HEK293 (cell line): Measurements from ENCODE around the gene S100A6.

ENCODE experiments used
- CTCF ChIA-PET: fragments of 350-600 bp; formaldehyde crosslinking; extraction: SDS; loops from one replicate; lab custom pipeline; 2021; ENCODE audit warnings: antibody characterized with exemption; lab: Yijun Ruan, JAX
- POLR2A ChIA-PET: fragments of 300-600 bp; formaldehyde crosslinking; extraction: SDS; loops from one replicate; lab custom pipeline; 2020; ENCODE audit warnings: antibody characterized with exemption, inconsistent platforms; lab: Yijun Ruan, JAX
- H3K27ac ChIP-seq: fragments of 200-500 bp; sonication (Bioruptor generic); 2 replicates; pipeline ENCODE4 v1.5.1; 2014; ENCODE audit warnings: low read depth, low read length, control low read depth, inconsistent platforms; ENCODE audit errors: extremely low read depth
- H3K36me3 ChIP-seq, 2 experiments: fragments of 200-500 bp in 1 of 2; sonication (Bioruptor generic) in 1 of 2; 1 replicate in 1 of 2; 2 replicates in 1 of 2; pipeline ENCODE4 v1.5.1; 2014 to 2017; ENCODE audit warnings: inconsistent platforms in 2 of 2, low read length in 2 of 2; ENCODE audit not compliant: control insufficient read depth in 2 of 2, insufficient read depth in 1 of 2
- H3K4me1 ChIP-seq: fragments of 200-500 bp; sonication (Bioruptor generic); 2 replicates; pipeline ENCODE4 v1.5.1; 2014; ENCODE audit warnings: mild to moderate bottlenecking, low read length, inconsistent platforms; ENCODE audit not compliant: control insufficient read depth, insufficient read depth
- H3K4me3 ChIP-seq: 2 replicates; pipeline ENCODE4 v1.5.1; 2011; ENCODE audit warnings: low read depth, mild to moderate bottlenecking, control low read depth, low read length, moderate library complexity
- H3K9me3 ChIP-seq: fragments of 200-500 bp; sonication (Bioruptor generic); 2 replicates; pipeline ENCODE4 v1.5.1; 2014; ENCODE audit warnings: low read depth, low read length, inconsistent platforms; ENCODE audit not compliant: control insufficient read depth, insufficient read depth
- EGR2 ChIP-seq: fragments of 450-650 bp; formaldehyde crosslinking; IDR thresholded peaks from 2 replicates; pipeline ENCODE4 v1.5.1; 2016; ENCODE audit warnings: low read depth, missing biosample characterization, missing genetic modification characterization
- GLI4 ChIP-seq: fragments of 450-650 bp; formaldehyde crosslinking; IDR thresholded peaks from 2 replicates; pipeline ENCODE4 v1.5.1; 2016; ENCODE audit warnings: missing biosample characterization, missing genetic modification characterization
- KLF10 ChIP-seq: fragments of 450-650 bp; IDR thresholded peaks from 2 replicates; pipeline ENCODE4 v1.5.1; 2018; ENCODE audit warnings: missing biosample characterization, mild to moderate bottlenecking, missing genetic modification characterization
- PRDM1 ChIP-seq: fragments of 450-650 bp; formaldehyde crosslinking; IDR thresholded peaks from 2 replicates; pipeline ENCODE4; 2016; ENCODE audit warnings: missing biosample characterization, missing genetic modification characterization
- ZIC2 ChIP-seq: fragments of 450-650 bp; formaldehyde crosslinking; IDR thresholded peaks from 2 replicates; pipeline ENCODE4 v1.5.1; 2016; ENCODE audit warnings: missing biosample characterization, missing genetic modification characterization
- ZNF114 ChIP-seq: fragments of 450-650 bp; formaldehyde crosslinking; IDR thresholded peaks from 2 replicates; pipeline ENCODE4 v1.5.0; 2017; ENCODE audit warnings: missing biosample characterization, missing genetic modification characterization
- ZNF223 ChIP-seq: fragments of 450-650 bp; formaldehyde crosslinking; IDR thresholded peaks from 2 replicates; pipeline ENCODE4 v1.5.1; 2016; ENCODE audit warnings: missing biosample characterization, missing genetic modification characterization
- ZNF266 ChIP-seq: fragments of 450-650 bp; formaldehyde crosslinking; IDR thresholded peaks from 2 replicates; pipeline ENCODE4 v1.5.1; 2016; ENCODE audit warnings: missing biosample characterization, missing genetic modification characterization, low read depth
- ZNF274 ChIP-seq, 2 experiments: fragments of 200-500 bp in 1 of 2; fragments of 450-650 bp in 1 of 2; sonication (Bioruptor generic) in 1 of 2; formaldehyde crosslinking in 1 of 2; IDR thresholded peaks; 2 replicates each; pipeline versions ENCODE4 v1.5.1 to v1.6.1; 2014 to 2016; ENCODE audit warnings: borderline replicate concordance in 1 of 2, inconsistent platforms in 1 of 2, low read length in 1 of 2, missing biosample characterization in 1 of 2, missing genetic modification characterization in 1 of 2
- ZNF366 ChIP-seq: fragments of 450-650 bp; formaldehyde crosslinking; conservative IDR thresholded peaks from 2 replicates; pipeline ENCODE4 v1.5.1; 2016; ENCODE audit warnings: missing biosample characterization, missing genetic modification characterization
- ZNF426 ChIP-seq: fragments of 450-650 bp; formaldehyde crosslinking; IDR thresholded peaks from 2 replicates; pipeline ENCODE4 v1.5.1; 2017; ENCODE audit warnings: missing biosample characterization, missing genetic modification characterization, mild to moderate bottlenecking, inconsistent platforms, moderate library complexity
- ZNF514 ChIP-seq: fragments of 450-650 bp; formaldehyde crosslinking; IDR thresholded peaks from 2 replicates; pipeline ENCODE4 v1.5.1; 2016; ENCODE audit warnings: missing biosample characterization, missing genetic modification characterization
- ZNF555 ChIP-seq: fragments of 450-650 bp; formaldehyde crosslinking; conservative IDR thresholded peaks from 2 replicates; pipeline ENCODE4 v1.5.1; 2017; ENCODE audit warnings: missing biosample characterization, mild to moderate bottlenecking, missing genetic modification characterization, inconsistent platforms
- ZNF621 ChIP-seq: fragments of 450-650 bp; formaldehyde crosslinking; IDR thresholded peaks from 2 replicates; pipeline ENCODE4 v1.5.1; 2017; ENCODE audit warnings: missing biosample characterization, missing genetic modification characterization
- ZNF629 ChIP-seq: fragments of 450-650 bp; formaldehyde crosslinking; IDR thresholded peaks from 2 replicates; pipeline ENCODE4 v1.5.1; 2017; ENCODE audit warnings: missing biosample characterization, missing genetic modification characterization
- ZNF677 ChIP-seq: fragments of 450-650 bp; IDR thresholded peaks from 2 replicates; pipeline ENCODE4 v1.5.0; 2018; ENCODE audit warnings: missing biosample characterization, mild to moderate bottlenecking, missing genetic modification characterization, moderate library complexity
- ZNF791 ChIP-seq: fragments of 450-650 bp; formaldehyde crosslinking; IDR thresholded peaks from 2 replicates; pipeline ENCODE4 v1.5.1; 2016; ENCODE audit warnings: missing biosample characterization, missing genetic modification characterization
- TF ChIP-seq, protein P1 (sequence below): fragments of 450-650 bp; formaldehyde crosslinking; IDR thresholded peaks from 2 replicates; pipeline ENCODE4 v1.5.1; 2016; ENCODE audit warnings: missing biosample characterization, missing genetic modification characterization
- TF ChIP-seq, protein P2 (sequence below): fragments of 450-650 bp; formaldehyde crosslinking; IDR thresholded peaks from 2 replicates; pipeline ENCODE4 v1.5.1; 2016; ENCODE audit warnings: missing biosample characterization, missing genetic modification characterization
- TF ChIP-seq, protein P3 (sequence below): fragments of 450-650 bp; formaldehyde crosslinking; IDR thresholded peaks from 2 replicates; pipeline ENCODE4 v1.5.1; 2016; ENCODE audit warnings: missing biosample characterization, missing genetic modification characterization
- TF ChIP-seq, protein P4 (sequence below): fragments of 450-650 bp; formaldehyde crosslinking; conservative IDR thresholded peaks from 2 replicates; pipeline ENCODE4 v1.5.1; 2016; ENCODE audit warnings: low read depth, missing biosample characterization, missing genetic modification characterization
- TF ChIP-seq, protein P5 (sequence below): fragments of 450-650 bp; formaldehyde crosslinking; IDR thresholded peaks from 2 replicates; pipeline ENCODE4 v1.5.0; 2017; ENCODE audit warnings: missing biosample characterization, missing genetic modification characterization, borderline replicate concordance
- TF ChIP-seq, protein P6 (sequence below): fragments of 450-650 bp; formaldehyde crosslinking; IDR thresholded peaks from 2 replicates; pipeline ENCODE4 v1.5.1; 2016; ENCODE audit warnings: missing biosample characterization, missing genetic modification characterization
- TF ChIP-seq, protein P7 (sequence below): fragments of 450-650 bp; formaldehyde crosslinking; IDR thresholded peaks from 2 replicates; pipeline ENCODE4 v1.5.1; 2016; ENCODE audit warnings: missing biosample characterization, missing genetic modification characterization

Gene S100A6

DNA sequence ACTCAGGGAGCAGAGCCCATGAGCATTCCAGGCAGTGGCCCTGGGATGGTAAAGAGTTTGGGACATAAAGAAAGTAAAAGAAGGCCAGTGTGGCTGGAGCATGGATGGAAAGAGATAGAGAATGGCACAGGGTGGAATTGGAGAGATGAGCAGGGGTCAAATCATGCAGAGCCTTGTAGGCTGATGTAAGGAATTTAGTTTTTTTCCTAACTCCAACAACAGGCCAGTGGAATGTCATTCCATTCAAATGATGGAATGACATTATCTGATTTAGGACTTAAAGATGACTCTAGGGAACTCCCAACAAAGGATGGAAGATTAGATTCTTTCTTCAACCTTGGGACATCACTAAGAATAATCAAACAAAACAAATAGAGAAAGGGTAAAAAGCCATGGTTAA lies 42.7 kb upstream of the S100A6 start:
- no peak overlapping the region for H3K27ac ChIP-seq

DNA sequence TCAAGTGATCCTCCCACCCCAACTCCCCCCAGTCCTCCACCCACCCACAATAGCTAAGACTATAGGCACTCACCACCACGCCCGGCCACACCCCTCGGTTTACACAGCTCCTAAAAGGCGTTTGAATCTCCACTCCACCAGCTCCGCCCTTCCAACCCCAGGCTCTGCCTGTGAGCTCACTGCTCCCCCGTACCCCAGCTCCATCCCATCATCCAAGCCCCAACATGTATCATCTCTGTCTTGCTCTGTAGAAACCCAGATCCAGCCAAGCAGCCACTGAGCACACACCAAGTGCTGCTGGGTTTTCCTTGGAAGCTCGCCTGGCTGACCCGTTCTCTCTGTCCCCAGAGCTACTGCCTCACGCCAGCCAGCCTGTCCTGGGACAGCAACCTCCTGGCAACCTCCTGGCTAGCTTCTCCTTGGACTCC lies 41.8 kb upstream of the S100A6 start:
- no peaks in the 10 kb centered on the region for H3K36me3 ChIP-seq
- POLR2A ChIA-PET = interaction anchor here (0.7 to 1.7 kb wide), 7 partner anchors 10 to 70 kb away, joined by 3 to 11 read pairs (median 5); partner anchors contain the start of genes CHTOP and S100A13
- CTCF ChIA-PET = interaction anchor here (1.1 to 2.8 kb wide), 7 partner anchors 8 to 67 kb away, joined by 3 to 24 read pairs (median 5); partner anchors contain the start of genes S100A1 and S100A13
- no peak overlapping the region for H3K27ac ChIP-seq
- no peaks in the 10 kb centered on the region for H3K9me3 ChIP-seq
- no peak overlapping the region for H3K4me3 ChIP-seq
- H3K4me1 ChIP-seq = no peaks in the 10 kb centered on the region
- no peak for TF ChIP-seq ZNF555 (tag by site-specific recombination)
- TF ChIP-seq ZNF366 (tag by site-specific recombination) = no peak
- TF ChIP-seq, protein P1, sequence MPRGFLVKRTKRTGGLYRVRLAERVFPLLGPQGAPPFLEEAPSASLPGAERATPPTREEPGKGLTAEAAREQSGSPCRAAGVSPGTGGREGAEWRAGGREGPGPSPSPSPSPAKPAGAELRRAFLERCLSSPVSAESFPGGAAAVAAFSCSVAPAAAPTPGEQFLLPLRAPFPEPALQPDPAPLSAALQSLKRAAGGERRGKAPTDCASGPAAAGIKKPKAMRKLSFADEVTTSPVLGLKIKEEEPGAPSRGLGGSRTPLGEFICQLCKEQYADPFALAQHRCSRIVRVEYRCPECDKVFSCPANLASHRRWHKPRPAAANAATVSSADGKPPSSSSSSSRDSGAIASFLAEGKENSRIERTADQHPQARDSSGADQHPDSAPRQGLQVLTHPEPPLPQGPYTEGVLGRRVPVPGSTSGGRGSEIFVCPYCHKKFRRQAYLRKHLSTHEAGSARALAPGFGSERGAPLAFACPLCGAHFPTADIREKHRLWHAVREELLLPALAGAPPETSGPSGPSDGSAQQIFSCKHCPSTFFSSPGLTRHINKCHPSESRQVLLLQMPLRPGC (tag by site-specific recombination) = no peak
- TF ChIP-seq, protein P2, sequence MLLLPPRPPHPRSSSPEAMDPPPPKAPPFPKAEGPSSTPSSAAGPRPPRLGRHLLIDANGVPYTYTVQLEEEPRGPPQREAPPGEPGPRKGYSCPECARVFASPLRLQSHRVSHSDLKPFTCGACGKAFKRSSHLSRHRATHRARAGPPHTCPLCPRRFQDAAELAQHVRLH (tag by site-specific recombination) = no peak
- TF ChIP-seq, protein P3, sequence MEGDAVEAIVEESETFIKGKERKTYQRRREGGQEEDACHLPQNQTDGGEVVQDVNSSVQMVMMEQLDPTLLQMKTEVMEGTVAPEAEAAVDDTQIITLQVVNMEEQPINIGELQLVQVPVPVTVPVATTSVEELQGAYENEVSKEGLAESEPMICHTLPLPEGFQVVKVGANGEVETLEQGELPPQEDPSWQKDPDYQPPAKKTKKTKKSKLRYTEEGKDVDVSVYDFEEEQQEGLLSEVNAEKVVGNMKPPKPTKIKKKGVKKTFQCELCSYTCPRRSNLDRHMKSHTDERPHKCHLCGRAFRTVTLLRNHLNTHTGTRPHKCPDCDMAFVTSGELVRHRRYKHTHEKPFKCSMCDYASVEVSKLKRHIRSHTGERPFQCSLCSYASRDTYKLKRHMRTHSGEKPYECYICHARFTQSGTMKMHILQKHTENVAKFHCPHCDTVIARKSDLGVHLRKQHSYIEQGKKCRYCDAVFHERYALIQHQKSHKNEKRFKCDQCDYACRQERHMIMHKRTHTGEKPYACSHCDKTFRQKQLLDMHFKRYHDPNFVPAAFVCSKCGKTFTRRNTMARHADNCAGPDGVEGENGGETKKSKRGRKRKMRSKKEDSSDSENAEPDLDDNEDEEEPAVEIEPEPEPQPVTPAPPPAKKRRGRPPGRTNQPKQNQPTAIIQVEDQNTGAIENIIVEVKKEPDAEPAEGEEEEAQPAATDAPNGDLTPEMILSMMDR (tag by site-specific recombination) = no peak
- TF ChIP-seq, protein P4, sequence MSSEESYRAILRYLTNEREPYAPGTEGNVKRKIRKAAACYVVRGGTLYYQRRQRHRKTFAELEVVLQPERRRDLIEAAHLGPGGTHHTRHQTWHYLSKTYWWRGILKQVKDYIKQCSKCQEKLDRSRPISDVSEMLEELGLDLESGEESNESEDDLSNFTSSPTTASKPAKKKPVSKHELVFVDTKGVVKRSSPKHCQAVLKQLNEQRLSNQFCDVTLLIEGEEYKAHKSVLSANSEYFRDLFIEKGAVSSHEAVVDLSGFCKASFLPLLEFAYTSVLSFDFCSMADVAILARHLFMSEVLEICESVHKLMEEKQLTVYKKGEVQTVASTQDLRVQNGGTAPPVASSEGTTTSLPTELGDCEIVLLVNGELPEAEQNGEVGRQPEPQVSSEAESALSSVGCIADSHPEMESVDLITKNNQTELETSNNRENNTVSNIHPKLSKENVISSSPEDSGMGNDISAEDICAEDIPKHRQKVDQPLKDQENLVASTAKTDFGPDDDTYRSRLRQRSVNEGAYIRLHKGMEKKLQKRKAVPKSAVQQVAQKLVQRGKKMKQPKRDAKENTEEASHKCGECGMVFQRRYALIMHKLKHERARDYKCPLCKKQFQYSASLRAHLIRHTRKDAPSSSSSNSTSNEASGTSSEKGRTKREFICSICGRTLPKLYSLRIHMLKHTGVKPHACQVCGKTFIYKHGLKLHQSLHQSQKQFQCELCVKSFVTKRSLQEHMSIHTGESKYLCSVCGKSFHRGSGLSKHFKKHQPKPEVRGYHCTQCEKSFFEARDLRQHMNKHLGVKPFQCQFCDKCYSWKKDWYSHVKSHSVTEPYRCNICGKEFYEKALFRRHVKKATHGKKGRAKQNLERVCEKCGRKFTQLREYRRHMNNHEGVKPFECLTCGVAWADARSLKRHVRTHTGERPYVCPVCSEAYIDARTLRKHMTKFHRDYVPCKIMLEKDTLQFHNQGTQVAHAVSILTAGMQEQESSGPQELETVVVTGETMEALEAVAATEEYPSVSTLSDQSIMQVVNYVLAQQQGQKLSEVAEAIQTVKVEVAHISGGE (tag by site-specific recombination) = no peak
- no peak for TF ChIP-seq KLF10 (tag by site-specific recombination)
- TF ChIP-seq, protein P5, sequence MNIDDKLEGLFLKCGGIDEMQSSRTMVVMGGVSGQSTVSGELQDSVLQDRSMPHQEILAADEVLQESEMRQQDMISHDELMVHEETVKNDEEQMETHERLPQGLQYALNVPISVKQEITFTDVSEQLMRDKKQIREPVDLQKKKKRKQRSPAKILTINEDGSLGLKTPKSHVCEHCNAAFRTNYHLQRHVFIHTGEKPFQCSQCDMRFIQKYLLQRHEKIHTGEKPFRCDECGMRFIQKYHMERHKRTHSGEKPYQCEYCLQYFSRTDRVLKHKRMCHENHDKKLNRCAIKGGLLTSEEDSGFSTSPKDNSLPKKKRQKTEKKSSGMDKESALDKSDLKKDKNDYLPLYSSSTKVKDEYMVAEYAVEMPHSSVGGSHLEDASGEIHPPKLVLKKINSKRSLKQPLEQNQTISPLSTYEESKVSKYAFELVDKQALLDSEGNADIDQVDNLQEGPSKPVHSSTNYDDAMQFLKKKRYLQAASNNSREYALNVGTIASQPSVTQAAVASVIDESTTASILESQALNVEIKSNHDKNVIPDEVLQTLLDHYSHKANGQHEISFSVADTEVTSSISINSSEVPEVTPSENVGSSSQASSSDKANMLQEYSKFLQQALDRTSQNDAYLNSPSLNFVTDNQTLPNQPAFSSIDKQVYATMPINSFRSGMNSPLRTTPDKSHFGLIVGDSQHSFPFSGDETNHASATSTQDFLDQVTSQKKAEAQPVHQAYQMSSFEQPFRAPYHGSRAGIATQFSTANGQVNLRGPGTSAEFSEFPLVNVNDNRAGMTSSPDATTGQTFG (tag by site-specific recombination) = no peak
- no peak for TF ChIP-seq ZNF791 (tag by site-specific recombination)
- no peak for TF ChIP-seq ZNF621 (tag by site-specific recombination)
- peak; percentile 40 for TF ChIP-seq EGR2

More for the DNA sequence above, 42.7 kb upstream of the S100A6 start:
- POLR2A ChIA-PET = interaction anchor here (0.9 kb wide), 2 partner anchors 41 to 49 kb away, joined by 3 read pairs; partner anchors contain the start of gene S100A13
- TF ChIP-seq ZNF114 (tag by site-specific recombination) = no peak
- TF ChIP-seq ZNF426 (tag by site-specific recombination) = no peak
- TF ChIP-seq ZNF223 (tag by site-specific recombination) = no peak
- TF ChIP-seq ZNF677 (tag by site-specific recombination) = no peak
- TF ChIP-seq ZNF266 (tag by site-specific recombination) = no peak
- TF ChIP-seq ZNF629 (tag by site-specific recombination) = no peak
- no peak for TF ChIP-seq ZNF274 (IDR thresholded peaks at IDR 0.05; ENCODE audit: low read length)
- TF ChIP-seq ZNF274 (tag by site-specific recombination; IDR thresholded peaks at IDR 0.05; ENCODE audit: borderline replicate concordance) = no peak
- TF ChIP-seq, protein P6, sequence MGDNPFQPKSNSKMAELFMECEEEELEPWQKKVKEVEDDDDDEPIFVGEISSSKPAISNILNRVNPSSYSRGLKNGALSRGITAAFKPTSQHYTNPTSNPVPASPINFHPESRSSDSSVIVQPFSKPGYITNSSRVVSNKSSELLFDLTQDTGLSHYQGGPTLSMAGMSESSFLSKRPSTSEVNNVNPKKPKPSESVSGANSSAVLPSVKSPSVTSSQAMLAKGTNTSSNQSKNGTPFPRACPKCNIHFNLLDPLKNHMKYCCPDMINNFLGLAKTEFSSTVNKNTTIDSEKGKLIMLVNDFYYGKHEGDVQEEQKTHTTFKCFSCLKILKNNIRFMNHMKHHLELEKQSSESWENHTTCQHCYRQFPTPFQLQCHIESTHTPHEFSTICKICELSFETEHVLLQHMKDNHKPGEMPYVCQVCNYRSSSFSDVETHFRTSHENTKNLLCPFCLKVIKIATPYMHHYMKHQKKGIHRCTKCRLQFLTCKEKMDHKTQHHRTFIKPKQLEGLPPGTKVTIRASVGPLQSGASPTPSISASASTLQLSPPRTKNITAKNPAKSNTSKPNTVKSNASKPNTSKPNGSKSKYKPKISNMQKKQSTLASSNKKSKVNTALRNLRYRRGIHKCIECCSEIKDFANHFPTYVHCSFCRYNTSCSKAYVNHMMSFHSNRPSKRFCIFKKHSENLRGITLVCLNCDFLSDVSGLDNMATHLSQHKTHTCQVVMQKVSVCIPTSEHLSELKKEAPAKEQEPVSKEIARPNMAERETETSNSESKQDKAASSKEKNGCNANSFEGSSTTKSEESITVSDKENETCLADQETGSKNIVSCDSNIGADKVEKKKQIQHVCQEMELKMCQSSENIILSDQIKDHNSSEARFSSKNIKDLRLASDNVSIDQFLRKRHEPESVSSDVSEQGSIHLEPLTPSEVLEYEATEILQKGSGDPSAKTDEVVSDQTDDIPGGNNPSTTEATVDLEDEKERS (tag by site-specific recombination) = no peak
- TF ChIP-seq ZIC2 (tag by site-specific recombination) = no peak
- TF ChIP-seq GLI4 (tag by site-specific recombination) = no peak
- TF ChIP-seq ZNF514 (tag by site-specific recombination) = no peak
- TF ChIP-seq PRDM1 = no peak
- TF ChIP-seq ZNF791 (tag by site-specific recombination) = no peak
- TF ChIP-seq, protein P7, sequence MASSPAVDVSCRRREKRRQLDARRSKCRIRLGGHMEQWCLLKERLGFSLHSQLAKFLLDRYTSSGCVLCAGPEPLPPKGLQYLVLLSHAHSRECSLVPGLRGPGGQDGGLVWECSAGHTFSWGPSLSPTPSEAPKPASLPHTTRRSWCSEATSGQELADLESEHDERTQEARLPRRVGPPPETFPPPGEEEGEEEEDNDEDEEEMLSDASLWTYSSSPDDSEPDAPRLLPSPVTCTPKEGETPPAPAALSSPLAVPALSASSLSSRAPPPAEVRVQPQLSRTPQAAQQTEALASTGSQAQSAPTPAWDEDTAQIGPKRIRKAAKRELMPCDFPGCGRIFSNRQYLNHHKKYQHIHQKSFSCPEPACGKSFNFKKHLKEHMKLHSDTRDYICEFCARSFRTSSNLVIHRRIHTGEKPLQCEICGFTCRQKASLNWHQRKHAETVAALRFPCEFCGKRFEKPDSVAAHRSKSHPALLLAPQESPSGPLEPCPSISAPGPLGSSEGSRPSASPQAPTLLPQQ (tag by site-specific recombination) = no peak
- no peaks in the 10 kb centered on the region for H3K36me3 ChIP-seq
- H3K4me1 ChIP-seq = no peaks in the 10 kb centered on the region
- no peak overlapping the region for H3K4me3 ChIP-seq
- CTCF ChIA-PET = interaction anchor here (0.6 to 2.8 kb wide), 6 partner anchors 16 to 277 kb away, joined by 3 to 24 read pairs (median 4); partner anchors contain the start of genes S100A1 and S100A13
- no peaks in the 10 kb centered on the region for H3K9me3 ChIP-seq
